ENCODE measurements around the gene TUBA4B.

- TF ChIP-seq CTCF (IDR thresholded peaks at IDR 0.05 in 4 of 5, conservative IDR thresholded peaks at IDR 0.05 in 1 of 5) (peak in 1 of 5 experiments; percentile 17), POLR2A (IDR thresholded peaks at IDR 0.05) (peak; percentile 93 to 95)
These were observed 23.6 kb upstream of the TUBA4B start, which contains the start of the genes ANKZF1 and ATG9A for GRCh38 chr2:219229305-219230058.
